Activated CD8-positive, alpha-beta T cell treated with anti-CD3 and anti-CD28 coated beads for 36 hours (primary cell): ENCODE measurements around the gene MATN1. TPM values are rescaled to one million over a fixed set of nuclear protein-coding genes. Genes with fewer than 3 reads are reported as not detected.

Experiments
- ATAC-seq: fragments of 200-7000 bp; cut with Tn5 transposase; one replicate; pipeline ENCODE4 v1.10.0; 2021; ENCODE audit warnings: mild to moderate bottlenecking, moderate library complexity
- CTCF ChIA-PET: fragments of 350-600 bp; sonication (Branson Sonifier 250); formaldehyde crosslinking; loops from one replicate; lab custom pipeline; 2021; ENCODE audit warnings: antibody characterized with exemption; lab: Charles Lee
- POLR2A ChIA-PET: fragments of 350-600 bp; sonication (Branson Sonifier 250); formaldehyde crosslinking; loops from one replicate; lab custom pipeline; 2021; ENCODE audit warnings: antibody characterized with exemption; lab: Charles Lee
- DNase-seq: peaks from one replicate; pipeline ENCODE4 v3.0.0-alpha.2; 2020
- H3K27ac Mint-ChIP-seq: one replicate; pipeline ENCODE4 v1.8.0; 2021; ENCODE audit warnings: mild to moderate bottlenecking, mixed read lengths
- H3K27me3 Mint-ChIP-seq: one replicate; pipeline ENCODE4 v1.8.0; 2021; ENCODE audit warnings: mixed read lengths
- H3K36me3 Mint-ChIP-seq: one replicate; pipeline ENCODE4 v1.8.0; 2021; ENCODE audit warnings: low read depth, mixed read lengths
- H3K4me1 Mint-ChIP-seq: one replicate; pipeline ENCODE4 v1.8.0; 2021; ENCODE audit warnings: low read depth, mixed read lengths
- H3K4me3 Mint-ChIP-seq: one replicate; pipeline ENCODE4 v1.8.0; 2021; ENCODE audit warnings: mild to moderate bottlenecking, moderate library complexity, mixed read lengths
- H3K9me3 Mint-ChIP-seq: one replicate; pipeline ENCODE4 v1.8.0; 2021; ENCODE audit warnings: mixed read lengths
- CTCF ChIP-seq: fragments of 200-600 bp; IDR thresholded peaks from one replicate; pipeline ENCODE4 v1.8.0; 2022; ENCODE audit warnings: antibody characterized with exemption, mild to moderate bottlenecking
- intact Hi-C: fragments of 100-400 bp; cut with micrococcal nuclease; formaldehyde crosslinking; loops from one replicate; pipeline ENCODE4 v1.10.0; 2022
- microRNA-seq: library from miRNA; unstranded; fragments of <30 nt; microRNA quantifications from one replicate; pipeline ENCODE4 v1.2.0, GENCODE V29; 2022; ENCODE audit warnings: borderline microRNAs expressed, borderline replicate concordance
- total RNA-seq, 2 experiments: library from RNA; stranded (reverse); gene quantifications; one replicate each; pipeline ENCODE4 v1.2.3, GENCODE V29; 2021

Gene MATN1
- total RNA-seq, 2 experiments from 2014 or later = 0.45 to 1.4 TPM

DNA sequence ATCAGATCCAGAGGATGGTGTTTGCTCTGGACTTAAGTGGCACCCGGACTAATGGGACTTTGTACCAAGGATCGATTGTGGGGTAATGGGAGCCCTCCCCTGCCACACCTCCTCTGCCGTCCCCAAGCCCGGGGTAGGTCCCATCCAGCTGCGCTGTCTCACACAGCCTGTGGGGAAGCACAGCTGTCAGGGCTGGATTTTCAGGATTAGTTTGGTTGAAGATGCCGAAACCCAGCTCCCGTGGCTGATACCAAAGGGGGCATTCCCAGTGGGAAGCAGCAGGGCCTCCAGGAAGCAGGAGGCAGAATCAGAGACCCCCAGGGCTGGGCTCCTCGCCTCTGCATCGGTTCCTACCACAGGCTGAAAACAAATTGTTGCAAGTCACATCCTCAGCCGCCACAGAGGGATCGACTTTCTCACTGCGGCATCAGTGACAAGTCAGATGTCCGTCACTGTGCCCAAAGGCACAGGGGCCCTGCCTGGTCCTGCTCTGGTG, 59.7 kb downstream of the MATN1 start:
- Mint-ChIP-seq H3K9me3 (no peaks in the 10 kb centered on the region), H3K4me3 (no peak overlapping the region), H3K27me3 (peaks cover 1% of the 10 kb centered on the region), H3K4me1 (no peaks in the 10 kb centered on the region), H3K27ac (no peak overlapping the region), H3K36me3 (no peaks in the 10 kb centered on the region)
- intact Hi-C loops = no loop called here
- no peak for ATAC-seq
- no peak for DNase-seq
- POLR2A ChIA-PET = no interaction called here
- TF ChIP-seq CTCF = no peak
- CTCF ChIA-PET = no interaction called here

DNA sequence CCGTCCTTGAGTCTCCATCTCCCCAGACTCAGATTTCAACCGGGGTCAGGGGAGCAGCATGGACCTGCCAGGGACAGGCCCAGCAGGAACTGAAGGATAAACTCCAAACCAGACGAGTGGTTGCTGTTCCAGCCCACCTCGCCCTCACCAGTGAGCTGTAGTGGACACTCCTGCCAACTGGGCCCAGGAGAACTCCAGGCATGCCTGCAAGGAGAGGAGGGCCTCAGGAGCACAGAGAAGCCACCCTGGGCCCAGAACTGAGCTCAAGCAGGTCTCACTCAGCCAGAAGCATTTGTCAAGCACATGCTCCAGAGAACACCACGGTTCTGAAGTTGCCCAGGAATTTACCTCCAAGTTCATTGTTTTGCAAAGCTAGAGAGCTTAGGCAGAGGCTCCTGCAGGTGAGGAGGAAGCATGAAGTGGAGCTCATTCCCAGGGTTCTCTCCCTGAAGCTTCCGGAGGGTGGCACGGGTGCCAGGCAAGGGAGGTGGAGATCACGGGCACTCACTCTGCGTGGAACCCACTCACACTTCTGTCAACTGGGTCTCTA, 61.0 kb downstream of the MATN1 start:
- ChIA-PET POLR2A (no interaction called here), CTCF (interaction anchor here (0.9 kb wide), 1 partner anchor 14 kb away, joined by 3 read pairs; no protein-coding TSS in a partner anchor)
- Mint-ChIP-seq H3K4me3 (no peak overlapping the region), H3K27ac (no peak overlapping the region), H3K9me3 (no peaks in the 10 kb centered on the region), H3K36me3 (no peaks in the 10 kb centered on the region), H3K27me3 (peaks cover 5% of the 10 kb centered on the region), H3K4me1 (no peaks in the 10 kb centered on the region)
- TF ChIP-seq CTCF = no peak
- no peak for DNase-seq
- no peak for ATAC-seq
- intact Hi-C loops = no loop called here

DNA sequence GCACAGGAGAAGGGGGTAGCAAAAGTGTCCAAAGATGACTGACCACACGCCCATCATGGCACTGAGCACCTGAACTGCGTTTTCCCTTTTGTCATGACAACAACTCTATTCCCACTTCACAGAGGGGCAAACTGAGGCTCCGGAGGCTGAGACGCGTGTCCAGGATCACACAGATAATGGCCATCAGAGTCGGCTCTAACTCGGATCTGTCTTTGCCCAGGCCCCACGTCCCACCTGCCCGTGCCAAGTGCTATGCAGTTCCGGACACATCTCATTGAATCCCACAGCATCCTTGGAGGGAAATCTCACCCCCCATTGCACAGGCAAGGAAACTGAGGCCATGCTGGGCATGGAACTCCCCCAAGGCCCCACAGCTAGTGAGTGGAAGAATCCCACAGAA, 62.1 kb downstream of the MATN1 start:
- TF ChIP-seq CTCF = no peak
- no peaks in the 10 kb centered on the region for H3K9me3 Mint-ChIP-seq
- no peak overlapping the region for H3K4me3 Mint-ChIP-seq
- no peak for ATAC-seq
- no peaks in the 10 kb centered on the region for H3K4me1 Mint-ChIP-seq
- no peak overlapping the region for H3K27ac Mint-ChIP-seq
- intact Hi-C loops = no loop called here
- CTCF ChIA-PET = no interaction called here
- no peak for DNase-seq
- H3K36me3 Mint-ChIP-seq = no peaks in the 10 kb centered on the region
- peaks cover 5% of the 10 kb centered on the region for H3K27me3 Mint-ChIP-seq
- POLR2A ChIA-PET = no interaction called here

Small RNA genes within 50 kb of the gene (microRNA-seq; reads per million reads assigned to microRNA genes)
- gene MIR4420 = 11.5 reads per million, percentile 36 among the genes with 10 or more reads in this experiment

Other genes starting within 250 kb of the MATN1 start
- gene LAPTM5, start 34.2 kb upstream of the MATN1 start, total RNA-seq = 100 to 1,000 TPM; 229 to 237 TPM
- under 1 TPM; 0.04 to 0.14 TPM for gene SDC3, start 185.2 kb upstream of the MATN1 start, total RNA-seq